AG10803 (cell line): ENCODE data around the gene KHSRP.

Experiments
- DNase-seq: peaks from one replicate; pipeline ENCODE4 v3.0.0; 2010; ENCODE audit warnings: low read depth
- H3K4me3 ChIP-seq: 2 replicates; pipeline ENCODE4 v1.5.1; 2011; ENCODE audit warnings: mild to moderate bottlenecking, low read length, control low read depth
- TF ChIP-seq, protein P1 (sequence below): conservative IDR thresholded peaks from 2 replicates; pipeline ENCODE4 v1.5.1; 2011; ENCODE audit warnings: mild to moderate bottlenecking, low read length, control low read depth, inconsistent platforms

The KHSRP gene

DNA sequence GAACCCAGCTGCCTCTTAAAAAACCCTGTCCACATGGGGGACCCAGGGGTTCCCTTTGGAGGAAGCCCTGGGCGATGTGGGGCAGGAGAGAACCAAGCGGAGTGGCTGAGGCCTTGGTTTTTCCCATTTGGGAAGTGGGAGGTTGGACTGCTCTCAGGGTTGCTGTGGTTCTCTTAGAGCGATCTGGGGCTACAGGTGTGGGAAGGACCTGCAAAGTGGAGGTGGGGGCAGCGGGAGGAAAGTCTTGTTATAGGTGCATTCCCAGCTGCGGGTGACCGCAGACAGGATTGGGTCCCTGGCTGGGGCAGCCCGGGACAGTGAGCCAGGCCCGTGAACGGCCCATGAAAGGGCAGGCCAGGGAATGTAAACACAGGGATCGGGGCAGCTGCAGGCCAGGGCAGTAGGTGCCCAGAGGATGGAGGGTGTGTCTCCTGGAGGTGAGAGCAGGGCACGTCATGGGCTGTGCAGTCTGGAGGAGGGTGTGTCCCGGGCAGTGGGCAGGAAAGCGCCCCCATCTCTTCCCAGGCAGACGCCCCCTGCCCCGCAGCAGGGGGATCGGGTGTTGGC is 34.2 kb upstream of the KHSRP start:
- no peak for DNase-seq
- H3K4me3 ChIP-seq: peak overlapping the region; percentile 82
- TF ChIP-seq, protein P1, sequence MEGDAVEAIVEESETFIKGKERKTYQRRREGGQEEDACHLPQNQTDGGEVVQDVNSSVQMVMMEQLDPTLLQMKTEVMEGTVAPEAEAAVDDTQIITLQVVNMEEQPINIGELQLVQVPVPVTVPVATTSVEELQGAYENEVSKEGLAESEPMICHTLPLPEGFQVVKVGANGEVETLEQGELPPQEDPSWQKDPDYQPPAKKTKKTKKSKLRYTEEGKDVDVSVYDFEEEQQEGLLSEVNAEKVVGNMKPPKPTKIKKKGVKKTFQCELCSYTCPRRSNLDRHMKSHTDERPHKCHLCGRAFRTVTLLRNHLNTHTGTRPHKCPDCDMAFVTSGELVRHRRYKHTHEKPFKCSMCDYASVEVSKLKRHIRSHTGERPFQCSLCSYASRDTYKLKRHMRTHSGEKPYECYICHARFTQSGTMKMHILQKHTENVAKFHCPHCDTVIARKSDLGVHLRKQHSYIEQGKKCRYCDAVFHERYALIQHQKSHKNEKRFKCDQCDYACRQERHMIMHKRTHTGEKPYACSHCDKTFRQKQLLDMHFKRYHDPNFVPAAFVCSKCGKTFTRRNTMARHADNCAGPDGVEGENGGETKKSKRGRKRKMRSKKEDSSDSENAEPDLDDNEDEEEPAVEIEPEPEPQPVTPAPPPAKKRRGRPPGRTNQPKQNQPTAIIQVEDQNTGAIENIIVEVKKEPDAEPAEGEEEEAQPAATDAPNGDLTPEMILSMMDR: no peak

DNA sequence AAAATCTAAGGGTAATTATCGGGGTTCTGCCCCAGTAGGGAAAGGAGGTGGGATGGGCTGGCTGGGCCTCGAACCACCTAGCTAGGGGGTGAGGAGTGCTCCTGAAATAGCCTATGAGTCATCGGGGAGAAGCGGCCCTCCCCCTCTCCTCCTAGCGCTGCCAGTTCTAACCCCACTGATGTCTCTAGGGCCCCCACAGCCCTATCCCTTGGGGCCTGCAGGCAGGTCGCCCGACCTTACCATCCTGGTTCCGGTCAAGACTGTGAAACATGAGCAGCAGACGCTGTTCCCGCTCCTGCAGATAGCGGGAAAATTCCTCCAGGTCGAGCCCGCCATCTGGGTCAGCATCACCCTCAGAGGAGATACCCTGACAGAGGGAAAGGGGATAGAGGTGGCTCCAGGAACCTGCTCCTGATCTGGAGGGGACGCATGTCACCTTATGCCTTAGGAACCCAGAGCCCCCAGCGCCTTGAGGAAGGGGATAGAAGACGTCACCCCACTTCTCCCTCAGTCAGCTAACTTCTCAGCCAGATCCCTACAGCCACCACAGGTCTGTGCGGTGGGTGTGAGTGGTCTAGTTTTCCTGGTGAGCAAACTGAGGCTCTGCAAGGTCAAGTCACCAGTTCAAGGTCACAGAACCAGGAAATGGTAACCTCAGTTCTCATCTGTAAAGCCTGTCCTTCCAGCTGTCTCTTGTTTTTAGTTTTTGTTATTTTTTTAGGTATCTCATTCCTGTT is 33.5 kb upstream of the KHSRP start:
- DNase-seq: no peak
- TF ChIP-seq, protein P1: no peak
- H3K4me3 ChIP-seq: no peak overlapping the region; the same call in 1 of the 2 replicates

DNA sequence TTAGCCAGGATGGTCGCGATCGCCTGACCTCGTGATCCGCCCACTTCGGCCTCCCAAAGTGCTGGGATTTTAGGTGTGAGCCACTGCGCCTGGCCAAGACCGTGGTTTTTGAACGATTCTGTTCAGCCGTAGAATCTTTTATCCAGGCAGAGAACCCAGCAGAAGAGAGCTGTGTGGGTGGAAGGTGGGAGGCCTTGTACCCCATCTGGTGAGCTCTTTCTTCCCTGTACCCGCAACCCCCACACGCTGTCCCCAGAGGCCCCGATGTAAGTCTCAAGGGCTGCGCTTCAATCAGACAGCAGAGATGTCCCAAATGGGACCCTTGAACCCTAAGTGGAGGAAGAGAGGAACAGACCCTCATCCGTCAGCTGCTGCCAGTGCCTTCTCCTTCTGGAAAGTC is 31.3 kb upstream of the KHSRP start:
- no peak for DNase-seq
- TF ChIP-seq, protein P1: no peak
- H3K4me3 ChIP-seq: no peak overlapping the region

DNA sequence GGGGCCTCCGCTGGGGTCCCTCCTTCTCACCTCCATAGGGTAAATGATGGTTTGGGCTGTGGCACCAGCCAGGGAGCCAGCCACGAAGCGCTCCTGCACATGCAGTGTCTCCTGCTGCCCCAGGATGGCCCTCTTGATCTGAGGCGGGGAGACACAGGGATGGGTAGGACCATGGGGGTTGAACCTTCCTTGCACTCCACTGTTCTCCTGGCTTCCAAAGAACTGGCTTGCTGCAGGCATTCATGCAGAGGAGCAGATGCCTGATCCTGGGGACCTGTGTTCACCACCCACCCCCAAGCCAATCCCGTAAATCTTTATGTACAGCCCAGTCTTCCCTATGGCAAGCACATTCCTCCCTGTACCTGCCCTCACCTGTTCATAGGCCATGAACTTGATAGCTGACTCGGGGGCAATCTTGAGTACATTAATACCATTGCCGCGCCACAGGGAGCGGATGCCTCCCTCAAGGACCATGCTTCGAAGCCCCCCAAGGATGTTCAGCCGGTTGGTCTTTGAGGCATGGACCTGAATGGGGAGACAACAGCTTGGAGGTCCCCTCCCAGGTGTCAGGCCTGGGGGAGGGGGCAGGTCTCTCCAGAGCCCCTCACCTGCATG is 29.4 kb upstream of the KHSRP start:
- no peak overlapping the region for H3K4me3 ChIP-seq
- TF ChIP-seq, protein P1: no peak
- no peak for DNase-seq

DNA sequence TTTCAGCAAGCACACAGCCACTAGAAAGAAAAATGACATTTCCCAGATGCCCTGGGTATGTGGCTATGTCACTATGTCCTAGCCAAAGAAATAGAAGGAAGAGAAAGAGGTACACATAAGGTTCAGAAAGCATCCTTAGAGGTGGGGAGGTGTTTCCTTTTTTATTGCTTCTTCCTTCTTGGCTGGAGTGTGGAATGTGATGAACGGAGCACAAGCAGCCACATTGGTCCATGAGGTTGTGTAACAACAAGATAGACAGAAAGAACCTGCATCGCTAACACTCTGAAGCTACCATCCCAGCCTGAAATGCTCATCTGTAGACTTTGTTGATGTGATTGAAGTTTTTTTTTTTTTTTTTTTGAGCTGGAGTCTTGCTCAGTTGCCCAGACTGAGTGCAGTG is 28.3 kb upstream of the KHSRP start:
- H3K4me3 ChIP-seq: no peak overlapping the region
- DNase-seq: no peak
- TF ChIP-seq, protein P1: no peak

DNA sequence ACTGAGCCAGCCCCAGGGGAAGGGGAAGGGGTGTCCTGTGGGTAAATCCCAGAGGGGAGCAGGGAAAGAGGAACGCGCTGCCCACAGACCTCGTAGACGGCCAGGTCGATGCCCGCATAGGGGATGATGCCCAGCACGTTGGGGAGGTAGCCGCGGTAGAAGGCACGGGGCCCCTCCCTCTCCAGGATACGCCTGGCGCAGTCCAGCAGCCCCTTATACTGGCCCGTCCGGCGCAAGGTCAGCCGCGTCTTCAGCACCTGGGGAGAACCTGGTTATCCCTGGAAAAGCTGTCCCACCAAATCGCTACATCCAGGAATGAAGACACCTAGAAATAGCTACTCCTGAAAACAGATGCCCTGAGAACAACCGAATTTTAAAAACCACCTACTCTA is 27.6 kb upstream of the KHSRP start:
- H3K4me3 ChIP-seq: no peak overlapping the region
- TF ChIP-seq, protein P1: no peak
- DNase-seq: no peak

DNA sequence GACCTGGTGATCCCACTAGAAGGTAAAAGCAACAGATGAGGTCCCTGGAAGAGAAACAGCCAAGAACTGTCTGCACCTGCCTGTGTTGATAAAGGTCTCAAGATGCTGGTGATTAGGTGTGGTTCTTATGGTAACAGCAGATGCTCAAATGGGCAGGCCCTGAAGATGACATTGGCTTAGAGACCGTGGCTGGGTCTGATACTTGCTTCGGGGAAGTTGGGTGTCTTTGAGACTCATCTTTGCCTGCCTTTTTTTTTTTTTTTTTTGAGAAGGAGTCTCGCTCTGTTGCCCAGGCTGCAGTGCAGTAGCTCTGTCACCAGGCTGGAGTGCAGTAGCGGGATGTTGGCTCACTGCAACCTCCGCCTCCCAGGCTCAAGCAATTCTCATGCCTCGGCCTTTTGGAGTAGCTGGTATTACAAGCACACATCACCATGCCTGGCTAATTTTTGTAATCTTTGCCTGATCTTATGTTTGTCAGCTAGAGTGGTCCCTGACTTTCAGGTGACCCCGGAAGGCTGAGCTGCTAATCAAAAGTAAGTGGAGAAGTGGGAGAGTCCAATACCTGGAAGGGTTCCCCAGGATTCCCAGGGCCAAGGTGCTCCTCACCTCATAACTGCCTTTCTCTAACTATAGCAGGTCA is 27.1 kb upstream of the KHSRP start:
- no peak for DNase-seq
- no peak overlapping the region for H3K4me3 ChIP-seq
- TF ChIP-seq, protein P1: no peak
